Chondrocyte (in vitro differentiated cells): ENCODE measurements around the gene OR6Y1. TPM values are rescaled to one million over a fixed set of nuclear protein-coding genes. Genes with fewer than 3 reads are reported as not detected.

Experiments
- DNase-seq: peaks from one replicate; pipeline ENCODE4 v3.0.0; 2021; ENCODE audit warnings: mixed read lengths, low spot score
- H3K27ac Mint-ChIP-seq: one replicate; pipeline ENCODE4 v1.8.0; 2021; ENCODE audit warnings: mild to moderate bottlenecking, moderate library complexity, mixed read lengths; ENCODE audit not compliant: unreplicated experiment
- H3K27me3 Mint-ChIP-seq: 2 replicates; pipeline ENCODE4 v1.8.0; 2021; ENCODE audit warnings: low read depth, mixed read lengths
- H3K36me3 Mint-ChIP-seq: 2 replicates; pipeline ENCODE4 v1.8.0; 2021; ENCODE audit warnings: low read depth, mixed read lengths
- H3K4me1 Mint-ChIP-seq: 2 replicates; pipeline ENCODE4 v1.8.0; 2021; ENCODE audit warnings: low read depth, mild to moderate bottlenecking, mixed read lengths
- H3K4me3 Mint-ChIP-seq: one replicate; pipeline ENCODE4 v1.8.0; 2021; ENCODE audit warnings: mild to moderate bottlenecking, moderate library complexity, mixed read lengths; ENCODE audit not compliant: unreplicated experiment
- H3K9me3 Mint-ChIP-seq: 2 replicates; pipeline ENCODE4 v1.8.0; 2021; ENCODE audit warnings: low read depth, mixed read lengths
- total RNA-seq: library from RNA; stranded (reverse); gene quantifications from 3 replicates; pipeline ENCODE4 v1.2.1, GENCODE V29; 2021
- TF ChIP-seq, protein P1 (sequence below): fragments of 200-600 bp; sonication (generic); IDR thresholded peaks from 2 replicates; pipeline ENCODE4 v1.5.0; 2021; ENCODE audit warnings: antibody characterized with exemption, mild to moderate bottlenecking, moderate library complexity

The OR6Y1 gene
- total RNA-seq, 1 donor from 2014 or later, result not detected

- no peak for DNase-seq
- TF ChIP-seq, protein P1, sequence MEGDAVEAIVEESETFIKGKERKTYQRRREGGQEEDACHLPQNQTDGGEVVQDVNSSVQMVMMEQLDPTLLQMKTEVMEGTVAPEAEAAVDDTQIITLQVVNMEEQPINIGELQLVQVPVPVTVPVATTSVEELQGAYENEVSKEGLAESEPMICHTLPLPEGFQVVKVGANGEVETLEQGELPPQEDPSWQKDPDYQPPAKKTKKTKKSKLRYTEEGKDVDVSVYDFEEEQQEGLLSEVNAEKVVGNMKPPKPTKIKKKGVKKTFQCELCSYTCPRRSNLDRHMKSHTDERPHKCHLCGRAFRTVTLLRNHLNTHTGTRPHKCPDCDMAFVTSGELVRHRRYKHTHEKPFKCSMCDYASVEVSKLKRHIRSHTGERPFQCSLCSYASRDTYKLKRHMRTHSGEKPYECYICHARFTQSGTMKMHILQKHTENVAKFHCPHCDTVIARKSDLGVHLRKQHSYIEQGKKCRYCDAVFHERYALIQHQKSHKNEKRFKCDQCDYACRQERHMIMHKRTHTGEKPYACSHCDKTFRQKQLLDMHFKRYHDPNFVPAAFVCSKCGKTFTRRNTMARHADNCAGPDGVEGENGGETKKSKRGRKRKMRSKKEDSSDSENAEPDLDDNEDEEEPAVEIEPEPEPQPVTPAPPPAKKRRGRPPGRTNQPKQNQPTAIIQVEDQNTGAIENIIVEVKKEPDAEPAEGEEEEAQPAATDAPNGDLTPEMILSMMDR, result no peak
- no peak overlapping the region for H3K27ac Mint-ChIP-seq
- H3K36me3 Mint-ChIP-seq, result no peaks in the 10 kb centered on the region
- H3K4me3 Mint-ChIP-seq, result no peak overlapping the region
- H3K27me3 Mint-ChIP-seq, result peaks cover 2% of the 10 kb centered on the region
- H3K4me1 Mint-ChIP-seq, result no peaks in the 10 kb centered on the region
- peaks cover 3% of the 10 kb centered on the region for H3K9me3 Mint-ChIP-seq
Measured at GRCh38 chr1:158559696-158560095, 5.5 kb upstream of the OR6Y1 start.

- Mint-ChIP-seq H3K27ac (no peak overlapping the region), H3K4me3 (no peak overlapping the region), H3K9me3 (no peaks in the 10 kb centered on the region), H3K36me3 (no peaks in the 10 kb centered on the region), H3K27me3 (no peaks in the 10 kb centered on the region), H3K4me1 (no peaks in the 10 kb centered on the region)
- DNase-seq, result no peak
- TF ChIP-seq, protein P1, result no peak
Measured at GRCh38 chr1:158552296-158552695, 1.9 kb downstream of the OR6Y1 start.

DNA sequence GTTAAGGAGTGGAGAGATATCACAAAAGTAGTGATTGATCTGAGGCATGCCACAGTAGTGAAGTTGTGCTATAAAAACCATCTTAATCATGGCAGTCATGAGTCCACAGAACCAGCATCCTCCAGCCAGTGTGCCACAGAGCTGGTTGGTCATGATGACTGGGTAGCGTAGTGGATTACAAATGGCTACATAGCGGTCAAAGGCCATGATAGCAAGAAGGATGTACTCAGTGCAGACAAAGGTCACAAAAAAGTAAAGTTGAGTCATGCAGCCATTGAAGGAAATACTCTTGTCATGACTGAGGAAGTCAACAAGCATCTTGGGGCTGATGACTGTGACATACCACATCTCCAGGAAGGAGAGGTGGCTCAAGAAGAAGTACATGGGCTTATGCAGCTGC, 6.7 kb downstream of the OR6Y1 start:
- no peaks in the 10 kb centered on the region for H3K4me1 Mint-ChIP-seq
- no peaks in the 10 kb centered on the region for H3K36me3 Mint-ChIP-seq
- no peak overlapping the region for H3K27ac Mint-ChIP-seq
- TF ChIP-seq, protein P1, result no peak
- no peak for DNase-seq
- no peak overlapping the region for H3K4me3 Mint-ChIP-seq
- H3K27me3 Mint-ChIP-seq, result no peaks in the 10 kb centered on the region
- no peaks in the 10 kb centered on the region for H3K9me3 Mint-ChIP-seq

- no peak for DNase-seq
- no peak overlapping the region for H3K4me3 Mint-ChIP-seq
- H3K4me1 Mint-ChIP-seq, result no peaks in the 10 kb centered on the region
- H3K27ac Mint-ChIP-seq, result no peak overlapping the region
- H3K9me3 Mint-ChIP-seq, result no peaks in the 10 kb centered on the region
- TF ChIP-seq, protein P1, result no peak
- H3K27me3 Mint-ChIP-seq, result no peaks in the 10 kb centered on the region
- no peaks in the 10 kb centered on the region for H3K36me3 Mint-ChIP-seq
Measured at GRCh38 chr1:158537609-158538008, 16.6 kb downstream of the OR6Y1 start.

- no peaks in the 10 kb centered on the region for H3K36me3 Mint-ChIP-seq
- no peaks in the 10 kb centered on the region for H3K27me3 Mint-ChIP-seq
- H3K4me1 Mint-ChIP-seq, result no peaks in the 10 kb centered on the region
- DNase-seq, result no peak
- TF ChIP-seq, protein P1, result no peak
- no peak overlapping the region for H3K27ac Mint-ChIP-seq
- H3K9me3 Mint-ChIP-seq, result no peaks in the 10 kb centered on the region
- H3K4me3 Mint-ChIP-seq, result no peak overlapping the region
Measured at GRCh38 chr1:158534496-158534895, 19.7 kb downstream of the OR6Y1 start.
